Coronary artery (tissue), 2 donors: ENCODE data around the gene TRIM33.

Source experiments
- DNase-seq: peaks from one replicate; pipeline ENCODE4 v3.0.0-alpha.2; 2017; ENCODE audit warnings: low spot score
- H3K27ac ChIP-seq, 2 donors: fragments of 200-600 bp; sonication (generic); one replicate each; pipeline ENCODE4 v1.5.1; 2016 to 2019
- H3K4me3 ChIP-seq: fragments of 200-600 bp; sonication (generic); 2 replicates; pipeline ENCODE4 v1.5.1; 2016; ENCODE audit warnings: mild to moderate bottlenecking, moderate library complexity
- CTCF ChIP-seq: fragments of 200-600 bp; sonication (generic); IDR thresholded peaks from one replicate; pipeline ENCODE4 v1.5.1; 2019; ENCODE audit warnings: antibody characterized with exemption

TRIM33 gene

GRCh38 chr1:114349891-114350605 lies 161.0 kb downstream of the TRIM33 start:
- TF ChIP-seq CTCF, result no peak
- no peak for DNase-seq
- H3K4me3 ChIP-seq, result no peak overlapping the region
- H3K27ac ChIP-seq, result no peak overlapping the region

GRCh38 chr1:114347431-114348209 lies 163.4 kb downstream of the TRIM33 start:
- no peak for TF ChIP-seq CTCF
- no peak for DNase-seq

GRCh38 chr1:114346480-114347029 lies 164.4 kb downstream of the TRIM33 start:
- TF ChIP-seq CTCF, result peak; percentile 100
- peak; percentile 94 for DNase-seq
- peak overlapping the region; percentile 78 to 90 for H3K27ac ChIP-seq
- peak overlapping the region; percentile 70 for H3K4me3 ChIP-seq

More at GRCh38 chr1:114347431-114348209, 163.4 kb downstream of the TRIM33 start:
- Histone ChIP-seq H3K27ac (no peak overlapping the region), H3K4me3 (no peak overlapping the region)

- peak overlapping the region; percentile 70 for H3K4me3 ChIP-seq
- no peak for TF ChIP-seq CTCF
- DNase-seq, result no peak
- H3K27ac ChIP-seq, result peak overlapping the region; percentile 78 to 90
Observed at GRCh38 chr1:114345930-114346479, 165.0 kb downstream of the TRIM33 start.

GRCh38 chr1:114344656-114345055 lies 166.3 kb downstream of the TRIM33 start:
- Histone ChIP-seq H3K27ac (no peak overlapping the region), H3K4me3 (no peak overlapping the region)
- TF ChIP-seq CTCF, result no peak
- DNase-seq, result no peak
